Transverse colon (tissue), 4 donors: ENCODE results near the gene CCDC6. TPM values are rescaled to one million over a fixed set of nuclear protein-coding genes. Genes with fewer than 3 reads are reported as not detected.
"Not testable (repeated sequence)": the region's sequence is repeated elsewhere in the genome, so short reads cannot be mapped to it uniquely, and the experiment has no call there.

Source experiments
- DNase-seq: peaks from one replicate; pipeline ENCODE4 v3.0.0-alpha.2; 2019
- H3K27ac ChIP-seq, 4 donors: fragments of 200-600 bp; sonication (generic); 2 replicates each; pipeline ENCODE4 v1.5.1; 2016 to 2018; ENCODE audit warnings: inconsistent platforms in 4 of 4
- H3K27me3 ChIP-seq: fragments of 200-600 bp; sonication (generic); 2 replicates; pipeline ENCODE4 v1.5.1; 2017; ENCODE audit warnings: inconsistent platforms
- H3K36me3 ChIP-seq, 4 donors: fragments of 200-600 bp; sonication (generic); 2 replicates each; pipeline ENCODE4 v1.5.1; 2017 to 2019; ENCODE audit warnings: inconsistent platforms in 4 of 4
- H3K4me1 ChIP-seq, 4 donors: fragments of 200-600 bp; sonication (generic); 2 replicates each; pipeline ENCODE4 v1.5.1; 2017 to 2020; ENCODE audit warnings: inconsistent platforms in 4 of 4
- H3K4me3 ChIP-seq, 4 donors: fragments of 200-600 bp; sonication (generic); 1 replicate in 1 of 4; 2 replicates in 3 of 4; pipeline versions ENCODE4 v1.5.1 to v1.6.1; 2017 to 2019; ENCODE audit warnings: inconsistent platforms in 4 of 4
- H3K9me3 ChIP-seq, 2 donors: fragments of 200-600 bp; sonication (generic); 2 replicates each; pipeline ENCODE4 v1.5.1; 2017 to 2019; ENCODE audit warnings: inconsistent platforms in 2 of 2
- EP300 ChIP-seq: sonication (generic); formaldehyde crosslinking; IDR thresholded peaks from one replicate; pipeline ENCODE4 v1.6.1; 2017; ENCODE audit warnings: antibody characterized with exemption, low read depth
- POLR2A ChIP-seq: fragments of 450-650 bp; IDR thresholded peaks from one replicate; pipeline ENCODE4 v1.6.1; 2016; ENCODE audit warnings: antibody characterized with exemption, mild to moderate bottlenecking, moderate library complexity
- POLR2AphosphoS5 ChIP-seq, 3 donors: sonication (generic); formaldehyde crosslinking; IDR thresholded peaks; one replicate each; pipeline ENCODE4 v1.6.1; 2016; ENCODE audit warnings: antibody characterized with exemption in 3 of 3
- WGBS, 2 donors: methylation state at CpG; one replicate each; pipeline ENCODE4 v1.1.5; 2018; ENCODE audit warnings: low coverage in 1 of 2; 5-methylcytosine and 5-hydroxymethylcytosine counted together
- in situ Hi-C, 4 donors: fragments of 200-750 bp; cut with MboI; loops; one replicate each; pipeline versions ENCODE4 v1.15.0 to v1.15.1; 2017; ENCODE audit warnings: low sequenced_read_pairs in 3 of 4, low pct_ligation_motif_present in 1 of 4, low pct_unique_long_range_greater_than_20kb in 1 of 4
- intact Hi-C: fragments of 100-400 bp; cut with DNase I; formaldehyde crosslinking; loops from one replicate; pipeline ENCODE4 v1.15.1; 2023; ENCODE audit warnings: low total_unique reads
- total RNA-seq, 4 donors: library from RNA; depleted of rRNA; stranded (reverse); fragments of >200 nt; gene quantifications; one replicate each; pipeline ENCODE4 v1.1.0, GENCODE V29; 2016
- TF ChIP-seq, protein P1 (sequence below), 5 experiments: fragments of 200-600 bp in 3 of 5; fragments of 450-650 bp in 2 of 5; sonication (generic) in 3 of 5; IDR thresholded peaks; 1 replicate in 2 of 5; 2 replicates in 3 of 5; pipeline ENCODE4 v1.5.1; 2016 to 2017; ENCODE audit warnings: antibody characterized with exemption in 5 of 5, inconsistent platforms in 3 of 5, mild to moderate bottlenecking in 2 of 5, moderate library complexity in 1 of 5

CCDC6 gene
- total RNA-seq, 4 donors from 2014 or later, result 26.2 to 56.7 (median 49.5) TPM

DNA sequence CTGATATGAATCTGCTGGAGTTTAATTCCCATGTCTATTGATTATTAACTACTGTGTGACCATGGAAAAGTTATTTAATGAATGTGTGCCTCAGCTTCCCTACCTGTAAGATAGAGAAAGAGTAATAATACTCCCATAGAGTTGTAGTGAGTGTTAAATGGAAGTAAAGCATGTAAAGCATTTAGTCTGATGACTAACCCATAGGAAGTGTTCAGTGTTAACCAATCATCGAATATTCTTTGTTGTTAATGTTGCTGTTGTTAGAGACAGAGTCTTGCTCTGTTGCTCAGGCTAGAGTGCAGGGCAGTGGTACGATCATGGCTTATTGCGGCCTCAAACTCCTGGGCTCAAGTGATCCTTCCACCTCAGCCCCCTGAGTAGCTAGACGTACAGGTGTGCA, 36.2 kb upstream of the CCDC6 start:
- DNase-seq, result no peak
- TF ChIP-seq, protein P1, sequence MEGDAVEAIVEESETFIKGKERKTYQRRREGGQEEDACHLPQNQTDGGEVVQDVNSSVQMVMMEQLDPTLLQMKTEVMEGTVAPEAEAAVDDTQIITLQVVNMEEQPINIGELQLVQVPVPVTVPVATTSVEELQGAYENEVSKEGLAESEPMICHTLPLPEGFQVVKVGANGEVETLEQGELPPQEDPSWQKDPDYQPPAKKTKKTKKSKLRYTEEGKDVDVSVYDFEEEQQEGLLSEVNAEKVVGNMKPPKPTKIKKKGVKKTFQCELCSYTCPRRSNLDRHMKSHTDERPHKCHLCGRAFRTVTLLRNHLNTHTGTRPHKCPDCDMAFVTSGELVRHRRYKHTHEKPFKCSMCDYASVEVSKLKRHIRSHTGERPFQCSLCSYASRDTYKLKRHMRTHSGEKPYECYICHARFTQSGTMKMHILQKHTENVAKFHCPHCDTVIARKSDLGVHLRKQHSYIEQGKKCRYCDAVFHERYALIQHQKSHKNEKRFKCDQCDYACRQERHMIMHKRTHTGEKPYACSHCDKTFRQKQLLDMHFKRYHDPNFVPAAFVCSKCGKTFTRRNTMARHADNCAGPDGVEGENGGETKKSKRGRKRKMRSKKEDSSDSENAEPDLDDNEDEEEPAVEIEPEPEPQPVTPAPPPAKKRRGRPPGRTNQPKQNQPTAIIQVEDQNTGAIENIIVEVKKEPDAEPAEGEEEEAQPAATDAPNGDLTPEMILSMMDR (IDR thresholded peaks at IDR 0.05), result no peak
- TF ChIP-seq POLR2A (no peak), POLR2AphosphoS5 (IDR thresholded peaks at IDR 0.05) (no peak), EP300 (no peak)
- Histone ChIP-seq H3K4me3 (no peak overlapping the region), H3K27ac (no peak overlapping the region), H3K36me3 (no peaks in the 10 kb centered on the region), H3K27me3 (no peaks in the 10 kb centered on the region), H3K4me1 (no peaks in the 10 kb centered on the region), H3K9me3 (no peaks in the 10 kb centered on the region)
- intact Hi-C loops, result no loop called here
- 89% methylated on average over 3 to 4 of the region's 4 CpGs for WGBS, 2 donors
- in situ Hi-C loops, result no loop called here

DNA sequence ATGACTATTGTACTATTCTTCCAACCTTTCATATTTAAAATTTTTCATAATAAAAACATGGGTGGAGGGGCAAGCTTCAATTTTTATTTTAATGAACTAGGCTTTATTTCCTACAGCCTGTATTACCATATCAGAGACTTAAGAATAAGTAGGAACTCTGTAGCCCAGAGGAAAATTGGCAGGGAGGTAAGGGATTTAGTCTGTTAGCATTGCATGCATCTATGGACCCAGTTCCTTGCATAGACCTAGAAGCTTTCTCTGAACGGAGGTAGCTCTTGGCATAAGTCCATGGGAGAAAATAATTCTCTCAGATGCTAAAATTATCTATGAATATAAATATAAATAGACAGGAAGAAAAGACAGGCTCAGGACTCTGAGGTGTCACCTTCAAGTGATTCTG, 31.4 kb upstream of the CCDC6 start:
- no peaks in the 10 kb centered on the region for H3K4me1 ChIP-seq
- intact Hi-C loops, result loop anchor here (5.0 kb wide), 1 partner anchor 990 kb away; no protein-coding TSS in a partner anchor

DNA sequence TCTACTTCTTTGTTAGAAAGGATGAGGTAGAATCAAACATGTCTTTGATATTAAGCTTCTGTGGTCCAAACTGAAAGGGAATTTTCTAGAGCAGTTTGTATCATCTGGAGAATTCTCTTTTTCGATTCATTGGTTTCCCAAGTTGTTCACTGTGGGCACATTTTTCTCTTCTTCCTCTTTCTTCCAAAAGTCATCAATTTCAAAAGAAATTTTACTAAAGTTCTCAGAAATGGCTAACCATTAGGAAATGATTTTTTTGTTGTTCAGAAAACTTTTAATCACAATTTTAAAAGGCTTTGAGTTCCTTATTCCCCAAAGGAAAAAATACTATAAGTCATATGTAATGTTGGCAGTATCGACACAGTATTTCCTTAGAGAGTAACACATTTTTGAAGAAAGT, 28.3 kb upstream of the CCDC6 start:
- no peak for DNase-seq
- intact Hi-C loops, result loop anchor here (5.0 kb wide), 1 partner anchor 993 kb away; no protein-coding TSS in a partner anchor
- Histone ChIP-seq H3K4me1 (no peaks in the 10 kb centered on the region), H3K9me3 (no peaks in the 10 kb centered on the region), H3K27ac (no peak overlapping the region), H3K4me3 (no peak overlapping the region), H3K27me3 (no peaks in the 10 kb centered on the region), H3K36me3 (no peaks in the 10 kb centered on the region)
- WGBS, 2 donors, result 71 to 82% methylated on average over 2 of the region's 2 CpGs
- in situ Hi-C loops, result no loop called here
- no peak for TF ChIP-seq EP300
- TF ChIP-seq POLR2A, result no peak
- no peak for TF ChIP-seq POLR2AphosphoS5 (IDR thresholded peaks at IDR 0.05)
- TF ChIP-seq, protein P1 (IDR thresholded peaks at IDR 0.05), result no peak

More for the DNA sequence above, 31.4 kb upstream of the CCDC6 start:
- Histone ChIP-seq H3K27me3 (no peaks in the 10 kb centered on the region), H3K4me3 (no peak overlapping the region), H3K36me3 (no peaks in the 10 kb centered on the region), H3K9me3 (no peaks in the 10 kb centered on the region), H3K27ac (no peak overlapping the region)
- 75% methylated on average over 1 of the region's 1 CpG; no CpG with 5 or more reads in 1 of the 2 donors for WGBS, 2 donors
- TF ChIP-seq EP300 (no peak), POLR2A (no peak), POLR2AphosphoS5 (IDR thresholded peaks at IDR 0.05) (no peak)
- TF ChIP-seq, protein P1 (IDR thresholded peaks at IDR 0.05), result no peak
- no peak for DNase-seq
- in situ Hi-C loops, result no loop called here

DNA sequence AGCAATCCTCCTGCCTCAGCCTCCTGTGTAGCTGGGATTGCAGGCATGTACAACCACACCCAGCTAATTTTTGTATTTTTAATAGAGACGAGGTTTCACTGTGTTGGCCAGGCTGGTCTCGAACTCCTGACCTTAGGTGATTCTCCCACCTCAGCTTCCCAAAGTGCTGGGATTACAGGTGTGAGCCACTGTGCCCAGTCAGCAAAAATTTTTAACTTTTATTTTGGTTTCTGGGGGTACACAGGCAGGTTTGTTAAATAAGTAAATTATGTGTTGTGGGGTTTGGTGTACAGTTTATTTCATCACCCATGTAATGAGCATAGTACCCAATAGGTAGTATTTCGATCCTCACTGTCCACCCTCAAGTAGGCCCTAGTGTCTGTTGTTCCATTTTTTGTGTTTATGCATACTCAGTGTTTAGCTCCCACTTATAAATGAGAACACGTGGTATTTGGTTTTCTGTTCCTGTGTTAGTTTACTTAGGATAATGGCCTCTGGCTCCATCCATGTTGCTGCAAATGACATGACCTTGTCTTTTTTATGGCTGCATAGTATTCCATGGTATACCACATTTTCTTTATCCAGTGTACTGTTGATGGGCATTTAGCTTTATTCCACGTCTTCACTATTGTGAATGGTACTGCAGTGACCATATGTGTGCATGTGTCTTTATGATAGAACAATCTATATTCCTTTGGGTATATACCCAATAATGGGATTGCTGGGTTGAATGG, 24.6 kb upstream of the CCDC6 start:
- H3K4me1 ChIP-seq, H3K27ac ChIP-seq, in situ Hi-C loops, H3K36me3 ChIP-seq, H3K9me3 ChIP-seq, intact Hi-C loops, H3K27me3 ChIP-seq, DNase-seq, H3K4me3 ChIP-seq: not testable (repeated sequence)
- WGBS, 2 donors, result 81 to 84% methylated on average over 4 to 5 of the region's 5 CpGs
